GM23338 (cell line): ENCODE measurements around the gene PUM1. TPM values are rescaled to one million over a fixed set of nuclear protein-coding genes. Genes with fewer than 3 reads are reported as not detected.

Source experiments
- ATAC-seq: fragments of 200-7000 bp; cut with Tn5 transposase; 3 replicates; pipeline ENCODE4 v1.9.1; 2020
- DNase-seq: peaks from one replicate; pipeline ENCODE4 v3.0.0-alpha.2; 2015; ENCODE audit warnings: low spot score
- H2AFZ ChIP-seq: fragments of 200-600 bp; sonication (generic); 2 replicates; pipeline ENCODE4 v1.8.0; 2016; ENCODE audit warnings: antibody characterized with exemption, mild to moderate bottlenecking, moderate library complexity
- H3F3A ChIP-seq: fragments of 200-600 bp; sonication (generic); replicated peaks from 2 replicates; pipeline ENCODE4 v1.8.0; 2017; ENCODE audit warnings: antibody characterized with exemption, mixed run types, low read depth
- H3K27ac ChIP-seq: fragments of 200-600 bp; sonication (generic); 2 replicates; pipeline ENCODE4 v1.6.1; 2016; ENCODE audit warnings: low read depth
- H3K27me3 ChIP-seq: fragments of 200-600 bp; sonication (generic); 2 replicates; pipeline ENCODE4 v1.8.0; 2016; ENCODE audit warnings: mild to moderate bottlenecking, mixed run types, moderate library complexity; ENCODE audit not compliant: insufficient read depth
- H3K36me3 ChIP-seq: fragments of 200-600 bp; sonication (generic); 2 replicates; pipeline ENCODE4 v1.8.0; 2016; ENCODE audit warnings: mild to moderate bottlenecking; ENCODE audit not compliant: insufficient read depth
- H3K4me1 ChIP-seq: fragments of 200-600 bp; sonication (generic); 2 replicates; pipeline ENCODE4 v1.8.0; 2016; ENCODE audit warnings: mild to moderate bottlenecking, moderate library complexity; ENCODE audit not compliant: insufficient read depth
- H3K4me2 ChIP-seq: fragments of 200-600 bp; sonication (generic); 2 replicates; pipeline ENCODE4 v1.7.1; 2017; ENCODE audit warnings: mixed run types
- H3K4me3 ChIP-seq: fragments of 200-600 bp; sonication (generic); 2 replicates; pipeline ENCODE4 v1.6.1; 2016; ENCODE audit warnings: mixed run types
- H3K79me2 ChIP-seq: fragments of 200-600 bp; sonication (generic); replicated peaks from 2 replicates; pipeline ENCODE4 v1.8.0; 2017; ENCODE audit warnings: mild to moderate bottlenecking; ENCODE audit not compliant: insufficient read depth
- H3K9me2 ChIP-seq: fragments of 200-600 bp; sonication (generic); 2 replicates; pipeline ENCODE4 v1.8.0; 2017; ENCODE audit not compliant: insufficient read depth
- H4K20me1 ChIP-seq: fragments of 200-600 bp; sonication (generic); replicated peaks from 2 replicates; pipeline ENCODE4 v1.8.0; 2017; ENCODE audit warnings: mild to moderate bottlenecking; ENCODE audit not compliant: insufficient read depth
- H3K27ac Mint-ChIP-seq: 2 replicates; pipeline ENCODE4 v1.8.0; 2020; ENCODE audit warnings: inconsistent platforms, mild to moderate bottlenecking, moderate library complexity, mixed read lengths
- H3K27me3 Mint-ChIP-seq: 3 replicates; pipeline ENCODE4 v1.8.0; 2022; ENCODE audit warnings: low read depth, mild to moderate bottlenecking, moderate library complexity, mixed read lengths, inconsistent platforms; ENCODE audit not compliant: insufficient read depth, poor library complexity
- H3K36me3 Mint-ChIP-seq: 3 replicates; pipeline ENCODE4 v1.8.0; 2021; ENCODE audit warnings: low read depth, mild to moderate bottlenecking, inconsistent platforms, moderate library complexity, mixed read lengths
- H3K4me1 Mint-ChIP-seq: 3 replicates; pipeline ENCODE4 v1.8.0; 2020; ENCODE audit warnings: mild to moderate bottlenecking, inconsistent platforms, mixed read lengths
- H3K4me3 Mint-ChIP-seq: 3 replicates; pipeline ENCODE4 v1.8.0; 2021; ENCODE audit warnings: moderate library complexity, mild to moderate bottlenecking, inconsistent platforms, mixed read lengths
- H3K9me3 Mint-ChIP-seq: 3 replicates; pipeline ENCODE4 v1.8.0; 2020; ENCODE audit warnings: moderate library complexity, mild to moderate bottlenecking, inconsistent platforms, mixed read lengths
- CREB1 ChIP-seq: fragments of 250-450 bp; sonication (Bioruptor Pico); IDR thresholded peaks from 2 replicates; pipeline ENCODE4 v1.5.0; 2020; ENCODE audit warnings: low read depth, mild to moderate bottlenecking, moderate library complexity
- CTCF ChIP-seq, 2 experiments: fragments of 200-600 bp in 1 of 2; sonication (generic) in 1 of 2; conservative IDR thresholded peaks; 2 replicates each; pipeline versions ENCODE4 v1.5.1 to v1.6.1; 2016 to 2017; ENCODE audit warnings: antibody characterized with exemption in 2 of 2, low read depth in 2 of 2, mild to moderate bottlenecking in 2 of 2, moderate library complexity in 1 of 2
- ETS1 ChIP-seq: IDR thresholded peaks from 2 replicates; pipeline ENCODE4 v1.6.1; 2016; ENCODE audit warnings: antibody characterized with exemption
- EZH2 ChIP-seq: fragments of 200-600 bp; sonication (generic); IDR thresholded peaks from one replicate; pipeline ENCODE4 v1.8.0; 2017; ENCODE audit warnings: antibody characterized with exemption, mild to moderate bottlenecking, low read depth; ENCODE audit not compliant: unreplicated experiment
- EZH2phosphoT487 ChIP-seq: fragments of 200-600 bp; sonication (generic); IDR thresholded peaks from one replicate; pipeline ENCODE4 v1.8.1; 2018; ENCODE audit warnings: antibody characterized with exemption; ENCODE audit not compliant: unreplicated experiment
- JUNB ChIP-seq: IDR thresholded peaks from one replicate; pipeline ENCODE4 v1.6.1; 2016; ENCODE audit warnings: antibody characterized with exemption; ENCODE audit not compliant: unreplicated experiment
- NANOG ChIP-seq: IDR thresholded peaks from 2 replicates; pipeline ENCODE4 v1.6.1; 2016; ENCODE audit warnings: antibody characterized with exemption, borderline replicate concordance
- POLR2AphosphoS5 ChIP-seq: IDR thresholded peaks from 2 replicates; pipeline ENCODE4 v1.6.1; 2016; ENCODE audit warnings: antibody characterized with exemption, low read depth
- REST ChIP-seq: IDR thresholded peaks from one replicate; pipeline ENCODE4 v1.6.1; 2018; ENCODE audit warnings: antibody characterized with exemption; ENCODE audit not compliant: unreplicated experiment
- STAT1 ChIP-seq: IDR thresholded peaks from one replicate; pipeline ENCODE4 v1.6.1; 2016; ENCODE audit warnings: antibody characterized with exemption; ENCODE audit not compliant: unreplicated experiment
- ZNF114 ChIP-seq: fragments of 250-450 bp; sonication (Bioruptor Pico); IDR thresholded peaks from 2 replicates; pipeline ENCODE4 v1.5.0; 2020; ENCODE audit warnings: mild to moderate bottlenecking, moderate library complexity
- ZNF331 ChIP-seq: fragments of 250-450 bp; sonication (Bioruptor Pico); IDR thresholded peaks from 2 replicates; pipeline ENCODE4 v1.5.0; 2020; ENCODE audit warnings: low read depth, mild to moderate bottlenecking, moderate library complexity
- ZNF462 ChIP-seq: fragments of 250-450 bp; sonication (Bioruptor Pico); IDR thresholded peaks from 2 replicates; pipeline ENCODE4 v1.5.0; 2020; ENCODE audit warnings: mild to moderate bottlenecking, moderate library complexity
- polyA plus RNA-seq: library from polyadenylated mRNA; unstranded; fragments of >200 nt; fragmentation: Nextera tagmentation; extraction: Ambion mirVana; gene quantifications from 2 replicates; pipeline ENCODE4 v1.2.1, GENCODE V29; 2016
- total RNA-seq: library from RNA; depleted of rRNA; stranded (reverse); fragments of >200 nt; shearing (Covaris generic); gene quantifications from 2 replicates; pipeline ENCODE4 v1.2.3, GENCODE V29; 2014

PUM1 gene
- total and polyA plus RNA-seq, 2 experiments from 2014 or later = 44.4 to 117 TPM

- Histone ChIP-seq H3K4me1 (peaks cover 3% of the 10 kb centered on the region; the same call in 1 of the 2 replicates), H3K36me3 (no peaks in the 10 kb centered on the region), H3K4me3 (no peak overlapping the region), H4K20me1 (peaks cover 2% of the 10 kb centered on the region; the same call in 1 of the 2 replicates), H2AFZ (no peak overlapping the region), H3K4me2 (no peak overlapping the region), H3F3A (no peaks in the 10 kb centered on the region), H3K27me3 (no peaks in the 10 kb centered on the region), H3K79me2 (no peaks in the 10 kb centered on the region), H3K9me2 (no peaks in the 10 kb centered on the region), H3K27ac (no peak overlapping the region)
- no peak for ATAC-seq
- no peaks in the 10 kb centered on the region; the same call in 2 of the 3 replicates for H3K9me3 Mint-ChIP-seq
- peaks cover 19% of the 10 kb centered on the region for H3K4me1 Mint-ChIP-seq
- no peak for DNase-seq
- no peak overlapping the region for H3K27ac Mint-ChIP-seq
- H3K4me3 Mint-ChIP-seq = no peak overlapping the region
- no peaks in the 10 kb centered on the region for H3K36me3 Mint-ChIP-seq
- TF ChIP-seq JUNB (no peak), ZNF331 (no peak), ETS1 (no peak), REST (no peak), NANOG (no peak), CTCF (conservative IDR thresholded peaks at IDR 0.05; ENCODE audit: low read depth in 2 of 2) (no peak), POLR2AphosphoS5 (no peak), CREB1 (CRISPR knock-in tag) (no peak), STAT1 (no peak), EZH2 (no peak), ZNF462 (CRISPR knock-in tag) (no peak), ZNF114 (no peak), EZH2phosphoT487 (no peak)
- peaks cover 6% of the 10 kb centered on the region for H3K27me3 Mint-ChIP-seq
Measured at GRCh38 chr1:30894508-30894973, 171.0 kb downstream of the PUM1 start.
